Measurements from ENCODE around the gene ITCH.
"Not testable (repeated sequence)": the region's sequence is repeated elsewhere in the genome, so short reads cannot be mapped to it uniquely, and the experiment has no call there.

GRCh38 chr20:34483585-34484220, 120.6 kb downstream of the ITCH start:
- not testable (repeated sequence) for TF ChIP-seq POLR2AphosphoS5 (IDR thresholded peaks at IDR 0.05; ENCODE audit: low read depth, low read length); POLR2A (IDR thresholded peaks at IDR 0.05; ENCODE audit: low read depth, low read length); TAF1 (IDR thresholded peaks at IDR 0.05; ENCODE audit: borderline replicate concordance, low read depth, low read length)
